GM19193 (cell line): Measurements from ENCODE around the gene TRAF3IP1.

ENCODE experiments used
- POLR2A ChIP-seq: IDR thresholded peaks from 4 replicates; pipeline ENCODE4 v1.6.1; 2011; ENCODE audit not compliant: insufficient read depth, insufficient read length; ENCODE audit errors: extremely low read depth

Gene TRAF3IP1

GRCh38 chr2:238428866-238429265, 108.5 kb downstream of the TRAF3IP1 start:
- TF ChIP-seq POLR2A: no peak

- TF ChIP-seq POLR2A: no peak
Measured at GRCh38 chr2:238430781-238431180, 110.5 kb downstream of the TRAF3IP1 start.

- no peak for TF ChIP-seq POLR2A
Measured at GRCh38 chr2:238431456-238431855, 111.1 kb downstream of the TRAF3IP1 start.

GRCh38 chr2:238433300-238433915, 113.1 kb downstream of the TRAF3IP1 start:
- no peak for TF ChIP-seq POLR2A

- no peak for TF ChIP-seq POLR2A
Measured at GRCh38 chr2:238433941-238434845, 113.9 kb downstream of the TRAF3IP1 start.

GRCh38 chr2:238434846-238435751, 114.8 kb downstream of the TRAF3IP1 start:
- TF ChIP-seq POLR2A: no peak

GRCh38 chr2:238435752-238436096, 115.4 kb downstream of the TRAF3IP1 start:
- TF ChIP-seq POLR2A: no peak

- TF ChIP-seq POLR2A: no peak
Measured at GRCh38 chr2:238438856-238439849, 118.8 kb downstream of the TRAF3IP1 start.

- no peak for TF ChIP-seq POLR2A
Measured at GRCh38 chr2:238439917-238440316, 119.6 kb downstream of the TRAF3IP1 start.

GRCh38 chr2:238440331-238440730, 120.0 kb downstream of the TRAF3IP1 start:
- TF ChIP-seq POLR2A: no peak

GRCh38 chr2:238440767-238441166, 120.4 kb downstream of the TRAF3IP1 start:
- no peak for TF ChIP-seq POLR2A

GRCh38 chr2:238441262-238442114, 121.2 kb downstream of the TRAF3IP1 start:
- no peak for TF ChIP-seq POLR2A

GRCh38 chr2:238444242-238444641, 123.9 kb downstream of the TRAF3IP1 start:
- no peak for TF ChIP-seq POLR2A

- TF ChIP-seq POLR2A: no peak
Measured at GRCh38 chr2:238445409-238446190, 125.3 kb downstream of the TRAF3IP1 start.
